ENCODE results near the gene IFIT1B. TPM values are rescaled to one million over a fixed set of nuclear protein-coding genes. Genes with fewer than 3 reads are reported as not detected.
"Not testable (repeated sequence)": the region's sequence is repeated elsewhere in the genome, so short reads cannot be mapped to it uniquely, and the experiment has no call there.

IFIT1B gene
- polyA plus RNA-seq, 4 donors: 0.13 to 0.15 (median 0.14) TPM; not detected in 1

DNA sequence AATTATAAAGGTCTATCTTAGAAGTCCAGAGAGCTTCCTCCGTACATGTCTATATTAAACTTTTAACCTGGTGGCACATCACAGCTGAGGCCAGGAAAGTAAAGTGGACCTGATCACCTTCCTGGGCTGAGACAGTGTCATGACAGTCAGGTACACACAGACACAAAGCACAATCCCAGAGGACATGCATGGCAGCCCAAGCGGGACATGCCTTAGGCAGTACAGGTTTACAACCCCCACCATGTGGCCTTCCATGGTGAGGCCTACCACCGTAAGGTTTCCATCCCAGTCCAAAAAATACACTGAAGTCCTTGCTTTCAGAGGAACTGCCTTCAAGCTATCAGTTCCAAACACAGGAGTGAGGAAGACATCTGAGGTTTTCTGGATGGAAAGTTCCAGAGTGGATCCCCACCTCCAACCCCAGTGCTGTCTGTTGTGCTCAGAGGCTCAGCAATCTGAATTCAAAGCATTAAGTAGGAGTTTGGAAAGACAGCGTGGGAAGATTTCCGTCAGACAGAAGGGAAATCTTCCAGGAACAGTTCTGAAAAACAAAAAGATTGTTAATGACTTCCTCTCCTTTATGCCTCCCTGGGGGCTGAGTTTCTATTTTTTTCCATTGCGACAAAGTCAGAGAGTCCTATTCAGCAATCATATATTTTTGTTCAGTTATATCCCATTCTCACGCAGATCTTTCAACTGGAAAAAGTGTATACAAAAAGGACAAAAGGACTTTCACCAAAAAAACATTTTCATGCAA, 30.0 kb upstream of the IFIT1B start:
- no peak for DNase-seq (ENCODE audit: low read depth in 4 of 4, low spot score in 3 of 4)

DNA sequence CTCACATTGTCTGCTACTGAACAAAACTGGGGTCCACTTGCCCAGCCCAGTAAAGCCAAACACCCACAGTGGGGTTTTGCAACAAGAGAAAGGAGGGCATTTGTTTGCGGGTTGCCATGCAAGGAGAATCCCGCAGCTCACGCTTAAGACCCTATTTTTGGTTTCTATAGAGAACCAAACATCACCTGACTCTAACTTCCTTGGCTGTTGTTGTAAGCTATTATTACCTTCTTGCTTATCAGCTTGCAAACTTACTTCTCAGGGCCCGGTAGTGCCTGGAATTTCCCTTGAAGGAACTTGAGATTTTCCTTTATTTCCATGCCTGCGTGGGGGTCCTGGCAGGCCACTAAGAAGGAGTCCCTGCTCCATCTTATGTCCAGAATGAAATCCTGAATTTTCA, 29.4 kb upstream of the IFIT1B start:
- DNase-seq (ENCODE audit: low read depth in 4 of 4, low spot score in 3 of 4): no peak

DNA sequence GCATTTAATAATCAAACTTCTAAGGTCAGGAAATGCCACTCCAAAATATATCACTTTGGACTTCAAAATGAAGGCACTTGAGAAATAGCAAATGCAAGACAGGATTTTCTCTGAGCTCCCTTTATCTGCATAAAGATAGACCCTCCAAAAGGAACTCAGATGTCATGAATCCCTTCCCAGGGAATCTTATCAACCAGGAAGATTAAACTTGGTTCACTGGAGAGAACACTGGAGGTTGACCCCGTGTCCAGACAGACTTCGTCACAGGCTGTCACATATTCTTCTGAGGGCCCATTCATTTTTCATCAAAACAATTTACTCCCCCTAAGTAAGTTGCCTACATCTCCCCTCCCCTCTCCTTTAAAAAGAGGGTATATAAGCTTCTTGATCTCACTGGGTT, 28.9 kb upstream of the IFIT1B start:
- DNase-seq (ENCODE audit: low read depth in 4 of 4, low spot score in 3 of 4): no peak

DNA sequence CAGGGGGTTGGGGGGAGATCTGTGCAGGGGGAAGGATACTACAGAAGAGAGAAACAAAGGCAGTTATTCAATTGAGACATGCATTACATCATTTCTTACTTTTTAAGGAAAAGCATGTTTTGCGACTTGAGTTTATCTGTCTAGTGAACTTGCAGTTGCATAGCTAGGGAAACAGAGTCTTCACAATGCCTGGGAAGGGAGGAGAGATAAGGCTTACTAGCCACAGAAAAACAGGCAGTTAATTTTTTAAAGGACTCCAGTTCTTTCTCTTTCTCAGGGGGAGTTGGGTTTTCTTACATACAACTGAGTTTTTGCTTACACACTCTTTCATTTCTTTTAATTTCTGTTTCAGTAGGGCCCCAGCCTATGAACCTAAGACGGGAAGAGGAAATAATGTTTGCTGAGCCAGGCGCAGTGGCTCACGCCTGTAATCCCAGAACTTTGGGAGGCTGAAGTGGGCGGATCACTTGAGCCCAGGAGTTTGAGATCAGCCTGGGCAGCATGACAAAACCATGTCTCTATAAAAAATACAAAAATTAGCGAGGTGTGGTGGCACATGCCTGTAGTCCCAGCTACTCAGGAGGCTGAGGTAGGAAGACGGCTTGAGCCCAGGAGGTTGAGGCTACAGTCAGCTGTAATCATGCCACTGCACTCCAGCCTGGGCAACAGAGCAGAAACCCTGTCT, 27.1 kb upstream of the IFIT1B start:
- DNase-seq (ENCODE audit: low read depth in 4 of 4, low spot score in 3 of 4): not testable (repeated sequence)

DNA sequence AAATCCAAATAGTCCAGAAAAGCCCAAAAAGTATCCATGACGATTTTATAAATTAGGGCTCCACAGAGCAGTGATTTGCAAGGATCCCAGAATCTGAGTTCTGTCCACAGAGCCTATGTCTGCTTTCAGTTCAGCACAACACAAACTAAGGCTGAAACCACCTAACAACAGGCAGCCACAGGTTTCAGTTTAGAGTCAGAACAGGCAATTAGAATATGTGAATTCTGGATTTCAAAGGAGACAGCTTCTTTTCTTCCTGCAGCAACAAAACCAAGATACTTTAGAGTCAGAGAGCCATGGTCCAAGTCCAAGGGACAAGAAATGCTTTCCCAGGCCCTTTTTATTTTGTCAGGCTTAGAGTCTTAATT, 26.5 kb upstream of the IFIT1B start:
- DNase-seq (ENCODE audit: low read depth in 4 of 4, low spot score in 3 of 4): no peak

DNA sequence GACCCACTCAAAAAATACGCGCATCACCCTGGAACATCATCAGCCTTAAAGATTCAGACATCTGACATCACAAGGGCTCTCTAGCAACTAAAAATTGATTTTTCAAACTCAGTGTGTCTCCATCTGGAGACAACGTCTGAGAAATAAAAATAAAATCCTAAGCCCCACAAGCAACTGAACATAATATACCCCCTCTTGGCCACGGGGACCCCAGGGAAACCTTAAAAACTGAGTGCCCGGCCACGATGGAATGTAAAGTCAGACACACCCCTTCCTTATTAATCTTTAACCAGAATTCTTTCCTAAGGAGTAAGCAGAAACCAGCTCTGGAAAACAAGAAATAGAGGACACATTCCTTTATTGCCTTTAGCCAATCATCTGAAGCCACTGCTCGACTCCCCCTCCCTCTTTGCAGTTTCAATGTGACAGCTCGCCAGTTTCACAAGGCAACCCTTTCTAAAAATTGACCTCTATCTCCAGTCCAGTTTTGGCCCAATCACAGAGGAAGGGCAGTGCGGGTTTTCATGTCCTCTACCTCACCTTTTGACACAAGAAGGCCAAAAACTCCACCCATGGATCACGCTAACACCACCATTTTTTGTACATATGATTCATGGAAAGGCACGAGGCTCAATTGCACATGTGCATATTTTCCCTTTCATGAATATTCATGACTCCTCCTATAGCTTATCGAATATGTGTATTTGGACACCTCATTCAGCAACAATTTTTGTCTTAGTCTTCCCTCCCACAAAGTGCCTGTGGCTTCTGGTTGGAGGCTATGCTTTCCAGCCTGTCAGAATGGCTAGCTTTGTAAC, 25.9 kb upstream of the IFIT1B start:
- DNase-seq (ENCODE audit: low read depth in 4 of 4, low spot score in 3 of 4): peak in 1 of 4 donors; percentile 58

DNA sequence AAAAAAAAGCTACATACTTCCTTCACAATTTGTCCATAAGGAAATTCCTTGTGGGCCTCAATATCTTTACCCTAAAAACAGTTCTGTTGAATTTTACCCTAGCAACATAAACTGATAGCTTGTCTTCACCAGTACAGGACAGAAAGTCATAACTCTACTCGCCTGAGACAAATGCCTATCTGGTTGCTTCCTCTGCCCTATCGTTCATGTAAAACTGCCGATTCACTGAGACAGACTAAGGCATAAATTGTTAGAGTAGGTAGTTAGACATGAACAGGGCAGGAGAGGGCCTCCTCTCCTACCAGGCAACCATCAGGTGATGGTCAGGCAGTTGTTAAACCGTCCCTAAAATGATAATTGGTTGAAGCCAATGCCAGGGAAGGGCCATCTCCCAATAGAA, 25.1 kb upstream of the IFIT1B start:
- no peak for DNase-seq (ENCODE audit: low read depth in 4 of 4, low spot score in 3 of 4)

DNA sequence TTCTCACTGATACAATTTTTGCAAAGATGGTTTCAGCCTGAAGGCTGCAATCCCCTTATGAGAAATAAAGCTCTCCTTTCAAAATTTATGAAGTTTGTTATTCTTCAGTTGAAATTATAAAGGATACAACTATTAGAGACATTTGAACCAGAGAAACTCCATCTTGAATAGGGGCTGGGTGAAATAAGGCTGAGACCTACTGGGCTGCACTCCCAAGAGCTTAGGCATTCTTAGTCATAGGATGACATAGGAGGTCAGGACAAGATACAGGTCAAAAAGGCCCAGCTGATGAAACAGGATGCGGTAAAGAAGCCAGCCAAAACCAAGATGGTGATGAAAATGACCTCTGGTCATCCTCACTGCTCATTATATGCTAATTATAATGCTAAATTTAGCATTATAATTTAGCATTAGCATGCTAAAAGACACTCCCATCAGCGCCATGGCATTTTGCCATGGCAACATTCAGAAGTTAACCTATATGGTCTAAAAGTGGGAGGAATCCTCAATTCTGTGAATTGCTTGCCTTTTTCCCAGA, 22.4 kb upstream of the IFIT1B start:
- no peak for DNase-seq (ENCODE audit: low read depth in 4 of 4, low spot score in 3 of 4)

DNA sequence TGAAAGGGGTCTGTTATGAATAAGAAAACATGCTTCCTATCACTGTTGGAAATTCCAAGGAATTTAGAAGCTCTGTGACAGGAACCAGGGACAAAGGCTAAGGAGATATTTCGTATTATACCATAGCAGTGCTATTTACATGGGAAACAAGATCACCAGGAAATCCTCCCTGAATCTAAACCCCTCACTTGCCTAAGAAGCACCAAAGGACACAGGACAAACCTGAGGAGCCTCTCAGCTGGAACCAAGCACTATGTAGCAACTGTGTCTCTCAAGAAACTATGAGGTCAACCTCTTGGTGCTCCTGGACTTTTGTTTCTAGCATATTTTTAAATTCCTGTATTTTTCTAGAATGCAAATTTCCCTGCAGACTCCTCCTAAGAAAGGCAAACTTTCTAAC, 20.8 kb upstream of the IFIT1B start:
- DNase-seq (ENCODE audit: low read depth in 4 of 4, low spot score in 3 of 4): no peak

DNA sequence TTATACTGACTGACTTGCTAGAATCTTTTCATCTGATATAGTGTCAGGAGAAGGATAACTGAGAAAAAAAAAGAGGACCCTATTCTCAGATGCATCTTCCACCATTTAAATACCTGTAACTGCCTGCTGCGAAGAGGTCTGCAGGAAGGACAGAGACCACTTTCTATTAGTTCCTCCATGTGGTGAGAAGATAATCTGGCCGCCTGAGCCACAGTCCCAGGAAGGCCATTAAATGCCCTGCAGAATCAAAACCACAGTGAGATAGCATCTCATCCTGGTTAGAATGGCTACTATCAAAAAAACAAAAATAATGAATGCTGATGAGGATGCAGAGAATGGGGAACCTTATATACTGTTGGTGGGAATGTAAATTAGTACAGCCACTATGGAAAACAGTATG, 19.9 kb upstream of the IFIT1B start:
- DNase-seq (ENCODE audit: low read depth in 4 of 4, low spot score in 3 of 4): no peak

DNA sequence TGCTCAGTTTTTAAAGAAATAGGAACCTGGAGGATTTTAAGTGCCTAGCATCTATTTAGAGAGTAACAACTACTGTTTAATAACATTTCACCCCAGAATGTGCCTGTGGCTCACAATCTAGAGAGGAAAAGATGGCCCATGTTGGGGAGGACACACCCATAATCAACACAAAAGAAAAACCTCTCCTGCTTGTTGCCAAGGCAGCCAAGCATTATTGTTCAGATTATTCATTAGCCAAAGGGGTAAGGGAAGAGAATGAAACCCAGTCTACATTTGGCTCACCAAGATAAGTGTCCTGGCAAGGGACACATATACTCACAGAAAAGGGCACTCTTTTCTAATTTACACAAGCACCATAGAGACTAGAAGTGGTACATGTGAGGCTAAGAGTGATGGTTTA, 17.7 kb upstream of the IFIT1B start:
- DNase-seq (ENCODE audit: low read depth in 4 of 4, low spot score in 3 of 4): no peak

DNA sequence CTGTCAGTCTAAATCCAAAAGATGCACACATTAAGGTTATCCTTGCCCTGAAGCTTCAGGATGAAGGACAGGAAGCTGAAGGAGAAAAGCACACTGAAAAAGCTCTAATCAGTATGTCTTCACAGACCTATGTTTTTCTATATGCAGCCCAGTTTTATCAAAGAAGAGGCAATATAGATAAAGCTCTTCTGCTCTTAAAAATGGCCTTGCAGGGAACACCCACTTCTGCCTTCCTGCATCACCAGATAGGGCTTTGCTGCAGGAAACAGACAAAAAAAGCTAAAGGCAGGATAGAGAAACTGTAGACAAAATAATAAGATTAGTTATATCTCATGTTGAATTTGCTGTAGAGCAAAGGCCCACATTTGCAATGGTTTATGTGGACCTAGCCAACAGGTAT, 14.9 kb upstream of the IFIT1B start:
- no peak for DNase-seq (ENCODE audit: low read depth in 4 of 4, low spot score in 3 of 4)

DNA sequence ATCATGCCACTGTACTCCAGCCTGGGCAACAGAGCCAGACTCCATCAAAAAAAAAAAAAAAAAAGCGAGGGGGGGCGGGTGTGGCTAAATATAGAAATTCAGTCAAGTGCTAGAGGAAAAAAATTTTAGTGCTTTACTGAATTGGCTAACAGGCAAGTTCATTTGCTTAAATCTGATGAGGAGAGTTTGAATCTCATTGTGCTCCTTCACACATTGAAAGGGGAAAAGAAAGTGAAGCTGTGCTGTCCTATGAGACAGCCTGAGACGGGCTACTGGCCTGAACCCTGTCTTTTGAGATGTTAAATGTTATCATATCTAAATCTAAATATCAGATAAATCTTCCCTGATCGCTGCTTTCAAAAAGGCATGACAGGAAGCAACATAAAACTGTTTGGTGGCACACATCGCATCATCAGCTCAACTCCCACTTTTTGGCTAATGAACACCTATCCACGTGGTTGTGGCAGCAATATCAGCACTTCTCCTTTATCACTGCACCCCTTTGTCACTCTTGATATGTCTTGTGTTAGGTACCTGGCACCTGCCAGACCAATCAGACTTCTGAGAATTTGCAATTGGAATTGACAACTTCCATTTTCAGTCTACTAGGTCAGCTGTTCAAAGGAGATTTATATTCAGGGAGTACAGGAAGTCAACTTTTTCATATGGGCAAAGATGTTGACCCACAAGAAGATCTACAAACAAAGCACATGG, 14.0 kb upstream of the IFIT1B start:
- no peak for DNase-seq (ENCODE audit: low read depth in 4 of 4, low spot score in 3 of 4)

DNA sequence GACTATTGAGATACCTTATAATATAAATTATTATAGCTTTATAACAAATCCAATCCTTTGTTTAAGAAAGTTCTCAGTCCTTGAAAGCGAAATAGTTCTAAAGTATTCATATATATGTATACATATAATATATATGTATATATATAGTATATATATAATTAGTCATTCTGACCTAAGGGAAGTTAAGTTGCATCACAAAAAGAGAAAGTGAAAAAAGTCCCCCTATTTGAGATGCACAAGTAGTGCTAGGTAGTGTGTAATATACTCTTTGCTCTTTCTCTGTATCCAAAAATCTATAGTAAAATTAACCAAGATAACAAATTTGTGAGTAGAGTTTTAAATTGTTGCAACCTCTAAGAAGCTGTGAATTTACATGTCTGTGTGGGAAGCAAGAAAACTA, 13.3 kb upstream of the IFIT1B start:
- no peak for DNase-seq (ENCODE audit: low read depth in 4 of 4, low spot score in 3 of 4)

DNA sequence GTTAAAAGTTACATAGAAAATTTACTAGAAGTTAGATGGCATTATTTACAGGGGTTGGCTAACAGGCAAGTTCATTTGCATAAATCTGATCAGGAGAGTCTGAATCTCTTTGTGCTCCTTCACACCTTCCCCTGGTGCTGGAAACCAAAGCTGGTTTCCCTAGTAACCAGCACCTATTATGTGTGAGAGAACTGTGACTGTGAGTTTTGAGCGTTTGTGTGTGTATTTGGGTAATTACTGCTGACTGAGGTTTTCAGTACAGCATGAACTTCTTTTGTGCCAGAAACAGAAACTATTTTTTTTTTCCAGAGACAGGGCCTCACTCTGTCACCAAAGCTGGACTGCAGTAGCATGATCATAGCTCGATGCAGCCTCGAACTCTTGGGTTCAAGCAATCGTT, 10.3 kb upstream of the IFIT1B start:
- no peak for DNase-seq (ENCODE audit: low read depth in 4 of 4, low spot score in 3 of 4)

DNA sequence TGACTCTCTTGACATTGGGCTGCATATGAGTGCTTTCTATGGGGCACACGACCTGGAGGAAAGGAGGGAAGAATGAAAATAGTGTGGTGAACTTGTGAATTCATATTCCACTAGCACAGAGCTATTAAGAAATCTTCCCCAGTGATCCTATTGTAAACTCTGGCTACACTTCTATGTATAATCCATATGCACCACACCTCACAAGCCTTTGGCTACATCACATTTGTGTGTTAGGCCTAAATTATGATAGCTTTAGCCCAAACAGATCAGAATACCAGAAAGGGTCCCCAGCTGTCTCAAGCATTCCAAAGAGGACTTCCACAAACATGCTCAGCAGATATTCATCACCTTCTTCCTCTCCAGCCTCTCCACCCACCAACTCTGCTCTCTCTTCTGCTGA, 9.7 kb upstream of the IFIT1B start:
- DNase-seq (ENCODE audit: low read depth in 4 of 4, low spot score in 3 of 4): no peak

DNA sequence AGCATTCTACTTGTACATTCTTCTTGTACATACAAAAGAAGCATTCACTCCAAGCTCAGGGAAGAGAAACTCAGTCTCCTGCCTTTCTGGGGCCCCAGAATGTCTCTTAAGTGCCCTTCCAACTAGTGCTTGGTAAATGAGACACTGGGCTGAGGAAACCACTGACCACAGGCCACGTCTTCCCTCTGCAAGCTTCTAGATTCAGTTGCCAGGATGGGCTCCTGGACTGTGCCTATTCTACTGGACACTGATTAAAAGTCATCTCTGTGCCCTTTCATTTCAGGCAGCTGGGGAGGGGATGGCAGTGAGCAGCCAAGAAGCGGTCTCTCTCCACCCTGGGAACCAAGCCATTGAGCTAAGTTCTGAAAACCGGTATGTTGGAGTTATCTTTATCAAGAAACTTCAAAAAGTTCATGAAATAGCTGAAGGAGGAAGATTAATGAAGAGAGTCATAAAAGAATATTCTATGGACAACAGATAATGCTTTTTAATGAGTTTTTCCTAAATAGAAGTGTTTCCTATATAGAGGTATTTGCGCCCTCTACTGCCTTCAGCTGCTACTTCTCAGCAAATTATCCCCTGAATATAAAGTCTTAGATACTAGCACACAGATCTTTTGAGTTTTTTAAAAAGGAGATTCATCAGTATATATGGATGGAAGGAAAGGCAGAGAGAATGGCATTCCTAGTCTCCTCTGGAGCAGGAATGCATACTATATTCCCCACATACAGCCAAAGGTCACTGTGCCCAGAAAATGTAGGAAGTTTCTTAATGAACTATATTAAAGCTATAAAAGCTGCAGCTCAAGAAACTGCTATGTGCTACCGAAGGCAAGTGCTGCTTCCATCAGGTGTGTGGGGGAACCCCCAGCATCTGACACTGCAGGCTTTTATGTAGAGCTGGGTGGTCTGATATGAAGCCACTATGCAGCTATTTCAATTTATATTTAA, 8.4 kb upstream of the IFIT1B start:
- no peak for DNase-seq (ENCODE audit: low read depth in 4 of 4, low spot score in 3 of 4)

DNA sequence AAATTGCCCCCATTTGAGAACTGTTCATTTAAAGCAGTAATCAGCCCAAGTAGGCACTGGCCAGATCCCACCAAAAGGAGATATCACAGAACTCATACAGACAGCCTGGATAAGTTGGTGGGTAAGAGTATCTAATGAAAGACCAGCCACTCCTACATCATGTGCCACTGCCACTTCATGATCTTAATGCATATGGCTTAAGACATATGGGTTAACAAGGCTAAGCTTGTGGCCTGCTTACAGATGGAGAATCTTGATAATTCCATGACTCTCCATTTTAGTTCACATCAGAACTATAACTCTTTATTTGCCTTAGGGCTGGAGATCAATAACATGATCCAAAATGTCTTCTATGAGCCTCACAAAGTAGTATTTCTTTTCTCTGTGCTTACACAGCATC, 6.8 kb upstream of the IFIT1B start:
- DNase-seq (ENCODE audit: low read depth in 4 of 4, low spot score in 3 of 4): no peak

DNA sequence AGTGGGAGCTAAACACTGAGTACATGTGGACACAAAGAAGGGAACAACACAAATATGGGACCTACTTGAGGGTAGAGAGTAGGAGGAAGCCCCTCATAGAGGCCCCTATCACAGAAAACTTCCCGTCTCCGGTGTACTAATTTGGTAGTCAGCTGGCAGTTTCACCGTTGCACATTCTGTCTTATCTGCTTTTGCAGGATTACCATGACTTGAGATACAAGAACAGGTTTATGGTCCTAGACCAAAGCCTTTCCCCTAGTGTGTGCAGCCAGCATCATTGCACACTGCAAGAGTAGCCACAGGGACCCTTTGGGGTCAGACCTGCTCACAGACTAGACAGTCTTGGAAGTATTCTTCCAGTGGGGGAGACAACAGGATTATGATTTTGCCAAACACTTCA, 5.9 kb upstream of the IFIT1B start:
- DNase-seq (ENCODE audit: low read depth in 4 of 4, low spot score in 3 of 4): no peak
